Islet precursor cell (in vitro differentiated cells): ENCODE measurements around the gene DNAJA3.

ENCODE experiments used
- DNase-seq: peaks from one replicate; pipeline ENCODE4 v3.0.0-alpha.2; 2018

The DNAJA3 gene

DNA sequence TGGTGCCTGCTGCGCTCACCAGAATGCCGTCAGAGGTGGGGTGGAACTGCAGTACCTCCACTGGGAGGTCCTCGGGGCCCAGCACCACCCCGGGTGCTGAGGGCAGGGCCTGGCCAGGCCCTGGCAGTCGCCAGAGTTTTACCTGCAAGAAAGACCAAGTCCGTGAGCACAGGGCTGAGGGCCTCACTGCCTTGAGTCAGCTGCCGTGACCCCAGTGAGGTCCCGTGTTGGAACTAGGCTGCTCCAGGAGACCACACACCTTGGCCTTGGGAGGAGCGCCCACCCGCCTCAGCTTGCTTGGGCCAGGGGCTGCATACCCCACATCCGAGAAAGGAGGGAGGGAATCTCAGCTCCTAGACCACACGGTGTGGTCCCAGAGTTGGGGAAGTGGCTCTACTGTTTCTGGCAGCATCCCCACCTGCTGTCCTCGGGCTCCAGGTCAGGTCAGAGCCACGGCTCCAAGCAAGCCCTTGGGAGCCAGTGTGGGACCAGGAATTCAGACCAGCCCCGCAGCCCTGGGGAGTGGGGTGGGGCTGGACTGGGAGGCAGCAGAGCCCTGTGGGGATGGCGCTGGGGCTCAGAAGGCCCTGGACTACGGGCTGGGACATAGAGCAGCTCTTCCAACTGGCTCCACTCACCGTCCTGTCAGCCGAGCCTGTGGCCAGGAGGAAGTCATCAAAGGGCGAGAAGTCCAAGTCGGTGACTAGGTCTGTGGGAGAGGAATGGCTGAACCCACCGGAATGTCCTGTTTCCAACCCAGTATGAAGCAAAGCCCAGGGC lies 17.9 kb upstream of the DNAJA3 start:
- DNase-seq: no peak

- DNase-seq: no peak
Observed at GRCh38 chr16:4408323-4408690, 17.4 kb upstream of the DNAJA3 start.

DNA sequence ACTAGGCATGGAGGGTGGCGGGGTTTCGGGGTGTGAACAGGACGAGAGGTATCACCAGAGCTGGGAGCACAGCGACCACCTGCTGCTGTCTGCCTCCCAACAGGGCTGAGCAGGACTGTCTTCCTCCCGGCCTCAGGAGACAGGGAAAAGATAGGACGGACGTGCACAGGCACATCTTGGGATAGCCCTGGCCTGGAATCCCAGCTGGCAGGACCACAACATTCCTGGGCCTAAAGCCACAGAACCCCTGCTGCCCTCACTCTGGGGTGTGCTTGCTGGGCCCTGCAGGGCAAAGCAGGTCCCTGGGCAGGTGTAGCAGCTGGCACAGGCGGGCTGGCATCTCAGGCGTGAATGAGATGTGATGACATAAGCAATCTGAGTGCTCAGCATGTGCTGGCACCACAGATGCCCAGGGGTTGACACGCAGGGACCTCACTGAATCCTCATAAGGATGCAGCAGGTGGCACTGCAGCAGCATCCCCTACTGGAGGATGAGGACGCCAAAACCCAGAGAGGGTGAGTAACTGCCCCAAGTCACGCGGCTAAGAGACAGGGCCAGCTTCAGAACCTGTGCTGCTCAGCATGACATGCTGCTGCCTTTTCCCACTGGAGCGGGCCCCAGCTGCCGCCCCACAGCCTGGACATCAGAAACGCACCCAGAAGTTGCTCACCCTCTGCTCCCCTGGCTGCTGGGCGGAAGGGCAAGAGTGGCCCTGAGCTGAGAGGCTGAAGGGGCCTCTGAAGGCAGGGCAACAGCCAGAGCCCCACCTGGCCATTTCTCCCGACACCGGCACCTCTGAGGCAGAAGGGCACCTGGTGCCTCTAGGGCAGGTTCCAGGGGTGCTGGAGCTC lies 16.4 kb upstream of the DNAJA3 start:
- no peak for DNase-seq

DNA sequence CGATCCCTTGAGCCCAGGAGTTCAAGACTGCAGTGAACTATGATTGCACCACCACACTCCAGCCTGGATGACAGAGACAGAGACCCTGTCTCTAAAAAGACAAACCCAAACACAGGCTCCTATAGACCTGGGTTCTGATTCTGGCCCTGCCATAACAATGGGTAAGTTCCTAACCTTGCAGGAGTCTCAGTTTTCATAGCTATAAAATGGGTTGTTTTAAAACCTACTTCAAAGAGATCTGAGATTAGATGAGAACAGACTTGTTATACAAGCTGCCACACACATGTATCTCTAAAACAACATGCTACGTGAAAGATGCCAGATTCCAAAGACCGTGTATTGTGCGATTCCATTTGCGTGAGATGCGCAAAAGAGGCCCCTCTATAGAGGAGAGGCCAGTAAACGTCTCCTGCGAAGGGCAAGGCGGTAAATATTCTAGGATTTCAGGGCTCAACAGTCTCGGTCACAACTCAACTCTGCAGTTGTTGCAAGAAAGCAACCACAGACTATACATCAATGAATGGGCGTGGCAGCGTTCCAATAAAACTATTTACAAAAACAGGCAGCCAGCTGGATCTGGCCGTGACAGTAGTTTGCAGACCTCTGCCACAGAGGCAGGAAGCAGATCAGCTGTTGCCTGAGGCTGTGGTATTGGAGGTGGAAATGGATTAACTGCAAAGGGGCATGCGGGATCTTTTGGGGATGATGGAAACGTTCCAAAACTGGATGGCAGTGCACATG lies 15.2 kb upstream of the DNAJA3 start:
- no peak for DNase-seq

GRCh38 chr16:4411684-4412083 lies 14.0 kb upstream of the DNAJA3 start:
- DNase-seq: no peak

- no peak for DNase-seq
Observed at GRCh38 chr16:4412159-4412558, 13.5 kb upstream of the DNAJA3 start.

- no peak for DNase-seq
Observed at GRCh38 chr16:4412854-4413253, 12.8 kb upstream of the DNAJA3 start.

DNA sequence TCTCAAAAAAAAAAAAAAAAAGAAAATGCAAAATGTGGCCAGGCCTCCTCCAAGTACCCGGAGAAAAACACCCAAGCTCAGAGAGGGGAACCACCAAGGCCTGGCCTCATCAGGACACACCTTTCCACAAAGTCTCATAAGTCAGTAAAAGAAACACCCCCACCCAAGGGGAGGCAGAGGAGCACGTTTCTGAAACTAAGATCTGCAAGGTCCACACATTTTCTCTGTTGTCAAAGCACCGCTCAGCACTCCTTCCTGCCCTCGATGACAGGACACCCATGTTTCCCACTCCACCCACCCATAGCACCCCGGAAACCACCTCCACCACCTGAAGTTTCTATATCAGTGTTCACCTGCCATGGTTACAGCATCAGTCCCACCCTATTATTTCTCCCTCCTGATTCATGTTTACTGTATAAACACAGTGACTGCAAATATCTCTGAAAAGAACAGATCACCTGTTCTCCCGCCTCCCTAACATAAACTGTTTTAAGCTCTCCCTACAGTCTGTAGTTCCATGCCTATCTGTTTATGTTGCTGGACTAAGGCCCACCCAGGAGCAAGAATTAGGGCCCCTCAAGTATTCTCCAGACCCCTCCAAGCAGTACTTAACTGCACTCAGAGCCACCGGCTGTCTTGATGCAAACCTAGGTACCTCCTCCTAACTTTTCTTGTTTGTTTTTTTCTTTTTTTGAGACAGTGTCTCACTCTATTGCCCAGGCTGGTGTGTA lies 11.3 kb upstream of the DNAJA3 start:
- DNase-seq: no peak

DNA sequence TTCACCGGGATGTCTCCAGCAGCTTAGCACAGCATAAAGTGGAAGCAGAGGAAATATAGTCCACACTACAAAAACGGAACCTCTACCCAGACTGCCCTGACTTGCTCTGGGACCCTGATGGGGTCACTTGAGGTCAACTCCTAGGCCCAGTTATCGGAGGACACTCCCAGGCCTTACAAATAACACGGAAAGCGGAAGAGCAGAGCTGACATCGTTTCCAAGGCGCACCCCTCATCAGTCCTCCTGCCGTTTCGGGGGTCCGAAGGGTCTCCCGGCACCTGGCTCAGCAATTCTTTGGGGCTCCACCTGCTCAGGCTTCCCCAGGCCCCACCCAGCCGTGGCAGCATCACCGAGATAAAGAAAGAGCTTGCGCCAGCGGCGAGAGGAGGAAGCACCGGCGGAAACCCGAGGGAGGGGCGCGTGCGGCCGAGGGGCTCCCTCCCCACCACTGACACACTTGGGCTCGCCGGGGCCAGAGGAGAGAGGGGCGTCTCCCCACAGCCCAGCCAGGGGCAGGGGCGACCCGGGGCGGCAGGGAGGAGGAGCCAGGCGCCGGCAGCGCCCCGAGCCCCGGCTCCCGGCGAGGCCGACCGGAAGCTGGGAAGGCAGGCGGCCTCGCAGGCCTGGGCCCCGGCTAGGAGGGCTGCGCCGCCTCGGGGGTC lies 10.0 kb upstream of the DNAJA3 start:
- no peak for DNase-seq

- peak; percentile 96 for DNase-seq
Observed at GRCh38 chr16:4416200-4417032, 9.3 kb upstream of the DNAJA3 start, which contains the start of gene CORO7. Gene CORO7 (minus strand): TSS chr16:4416596. CDS start chr16:4416518, 78 bp downstream.

DNA sequence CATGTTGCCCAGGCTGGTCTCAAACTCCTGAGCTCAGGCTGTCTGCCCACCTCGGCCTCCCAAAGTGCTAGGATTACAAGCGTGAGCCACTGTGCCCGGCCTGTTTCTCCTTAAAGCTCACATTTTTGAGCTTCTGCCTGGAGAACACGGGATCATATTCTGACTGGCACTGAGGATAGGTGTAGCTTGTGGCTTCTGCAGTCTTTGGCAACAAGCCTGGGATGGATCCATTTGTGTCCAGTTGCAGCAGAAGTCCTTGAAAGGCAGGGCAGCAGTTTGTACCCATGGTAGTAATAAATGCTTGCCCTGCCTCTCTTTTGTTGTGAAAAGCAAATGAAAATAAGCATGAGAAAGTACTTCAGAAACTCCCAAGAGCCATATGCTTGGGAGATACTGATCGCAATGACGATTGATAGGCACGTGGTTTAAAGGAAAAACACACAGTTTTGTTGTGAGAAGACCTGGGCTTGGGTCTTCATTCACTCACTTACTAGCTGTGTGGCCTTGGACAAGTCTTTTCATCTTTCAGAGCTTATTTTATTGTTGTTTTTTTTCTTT lies 6.2 kb upstream of the DNAJA3 start:
- no peak for DNase-seq

DNA sequence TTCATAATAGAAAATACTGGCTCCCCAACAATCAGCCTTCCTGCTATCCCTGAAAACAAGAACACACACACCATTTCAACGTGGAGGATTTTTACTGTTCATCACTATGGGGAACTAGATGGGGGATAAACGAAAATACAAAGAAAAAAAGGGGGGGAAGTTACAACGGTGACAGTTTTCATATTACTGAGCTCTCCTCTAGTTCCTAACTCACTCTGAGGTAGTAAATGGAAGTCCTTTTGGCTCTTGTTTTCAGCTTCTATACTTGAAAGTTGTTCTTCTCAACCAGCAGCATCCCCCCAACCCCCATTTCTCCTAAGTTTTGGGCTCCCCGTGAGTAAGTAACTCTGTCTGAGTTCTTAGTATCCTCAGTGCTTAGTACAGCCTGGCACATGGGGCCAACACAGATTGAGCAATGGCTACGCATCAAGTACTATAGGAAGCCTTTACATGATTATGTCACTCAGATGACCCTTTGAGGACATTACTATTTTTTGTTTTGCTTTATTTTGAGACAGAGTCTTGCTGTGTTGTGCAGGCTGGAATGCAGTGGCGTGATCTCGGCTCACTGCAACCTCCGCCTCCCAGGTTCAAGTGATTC lies 5.1 kb upstream of the DNAJA3 start:
- no peak for DNase-seq

DNA sequence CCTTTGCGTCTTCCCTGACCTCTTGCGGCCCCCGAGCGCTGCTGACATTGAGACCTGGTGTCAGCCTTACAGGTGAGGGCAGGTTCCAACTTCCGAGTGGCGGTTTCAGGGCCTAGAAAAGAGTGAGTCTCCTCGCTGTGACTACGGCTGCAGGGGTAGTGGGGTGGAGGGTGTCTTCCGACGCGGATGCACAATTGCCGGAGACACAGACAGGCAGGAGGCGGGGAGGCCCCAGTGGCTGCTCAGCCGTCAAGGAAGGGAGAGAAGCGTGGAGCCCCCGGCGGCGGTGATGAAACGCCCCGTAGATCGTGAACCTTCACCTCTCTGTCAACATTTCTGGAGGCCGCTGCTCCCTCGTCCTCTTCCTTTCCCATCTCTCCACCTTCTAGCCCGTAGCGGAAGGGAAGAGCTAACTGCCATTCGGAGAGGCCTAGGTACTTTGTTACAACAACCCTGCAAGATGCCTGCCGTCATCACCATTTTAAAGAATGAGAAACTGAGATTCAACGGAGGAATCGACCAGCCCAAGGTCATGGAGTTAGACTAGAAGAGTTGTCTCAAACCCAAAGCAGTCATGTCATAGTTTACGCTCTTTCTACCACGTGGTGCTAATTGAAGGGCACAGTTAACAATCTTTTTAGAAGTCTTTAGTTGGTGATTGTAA lies 485 bp downstream of the DNAJA3 start:
- DNase-seq: peak; percentile 70

DNA sequence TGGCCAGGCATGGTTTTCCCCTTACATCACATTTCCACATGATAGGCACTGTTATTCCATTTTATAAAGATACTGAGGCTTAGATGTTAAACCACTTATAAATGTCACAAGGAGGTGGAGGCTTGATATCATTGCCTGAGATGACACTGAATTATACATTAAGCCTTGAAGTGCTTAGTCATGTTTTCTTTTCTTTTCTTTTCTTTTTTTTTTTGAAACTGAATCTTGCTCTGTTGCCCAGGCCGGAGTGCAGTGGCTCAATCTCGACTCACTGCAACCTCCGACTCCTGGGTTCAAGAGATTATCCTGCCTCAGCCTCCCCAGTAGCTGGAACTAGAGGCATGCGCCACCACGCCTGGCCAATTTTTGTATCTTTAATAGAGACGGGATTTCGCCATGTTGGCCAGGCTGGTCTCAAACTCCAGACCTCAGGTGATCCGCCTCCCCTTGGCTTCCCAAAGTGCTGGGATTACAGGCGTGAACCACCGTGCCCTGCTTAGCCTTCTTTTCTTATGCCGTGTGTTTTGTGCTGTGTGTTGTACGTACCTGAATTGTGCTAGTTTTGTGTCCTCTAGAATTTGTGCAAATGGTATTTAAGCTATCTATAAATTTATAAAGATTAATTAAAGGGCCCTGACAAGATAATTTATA lies 1.2 kb downstream of the DNAJA3 start:
- DNase-seq: no peak

DNA sequence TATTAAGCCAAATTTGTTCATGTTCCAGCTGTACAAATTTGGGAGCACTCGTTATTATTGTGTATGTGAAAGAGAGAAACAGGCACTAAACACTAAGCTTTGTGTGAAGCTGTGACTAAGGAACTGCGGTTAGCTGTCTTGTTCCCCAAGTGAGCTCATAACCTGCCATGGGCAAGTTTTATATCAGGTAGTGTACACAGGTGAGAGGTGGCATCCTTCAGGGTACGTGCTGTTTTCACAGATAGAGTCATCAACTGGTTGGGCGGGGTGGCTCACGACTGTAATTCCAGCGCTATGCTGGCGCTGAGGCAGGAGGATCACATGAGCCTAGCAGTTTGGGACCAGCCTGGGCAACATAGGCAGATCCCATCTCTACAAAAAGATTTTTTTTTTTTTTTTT lies 2.8 kb downstream of the DNAJA3 start:
- no peak for DNase-seq

DNA sequence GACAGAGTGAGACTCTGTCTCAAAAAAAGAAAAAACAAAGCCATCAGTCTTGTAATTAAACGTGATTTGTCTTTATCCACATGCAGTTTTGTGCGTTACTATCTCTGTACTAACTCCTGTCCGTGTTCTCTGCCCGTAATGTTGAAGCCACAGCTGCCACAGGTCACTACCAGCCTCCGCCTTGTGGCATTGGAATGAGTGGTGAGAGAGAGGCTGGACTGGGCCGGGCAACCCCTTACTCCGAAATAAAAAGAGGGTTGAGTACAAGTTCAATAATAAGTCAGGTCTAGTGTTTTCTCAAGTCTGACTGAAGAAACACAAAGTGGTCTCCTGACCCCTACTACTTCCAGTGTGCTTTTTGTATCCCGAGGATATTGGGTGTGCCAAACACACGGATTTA lies 5.4 kb downstream of the DNAJA3 start:
- no peak for DNase-seq

DNA sequence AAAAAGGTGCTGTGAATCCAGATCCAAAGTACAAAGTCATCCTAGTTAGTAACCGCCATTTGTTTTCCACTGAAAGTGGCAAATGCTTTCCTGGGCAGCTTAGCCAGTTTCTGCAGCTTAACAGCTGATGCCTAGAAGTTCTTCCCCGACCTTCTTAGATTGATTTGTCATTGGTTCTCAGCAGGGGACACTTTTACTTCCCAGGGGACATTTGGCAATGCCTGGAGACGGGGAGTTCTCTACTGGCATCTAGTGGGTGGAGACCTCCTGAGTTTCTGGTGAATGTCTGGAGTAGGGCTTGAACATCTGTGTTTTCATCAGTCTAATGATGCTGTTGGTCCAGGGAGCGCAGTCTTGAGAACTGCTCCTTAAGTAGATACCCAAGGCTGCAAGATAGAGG lies 7.6 kb downstream of the DNAJA3 start:
- no peak for DNase-seq

- no peak for DNase-seq
Observed at GRCh38 chr16:4433914-4434787, 8.5 kb downstream of the DNAJA3 start.
